Hepatocyte (in vitro differentiated cells): ENCODE measurements around the gene THOC2. TPM values are rescaled to one million over a fixed set of nuclear protein-coding genes. Genes with fewer than 3 reads are reported as not detected.
A peak's percentile ranks its signal among the peaks of the same experiment; 100 is the strongest.
"Not testable (repeated sequence)": the region's sequence is repeated elsewhere in the genome, so short reads cannot be mapped to it uniquely, and the experiment has no call there.

Experiments used
- DNase-seq: peaks from one replicate; pipeline ENCODE4 v3.0.0-alpha.2; 2016; ENCODE audit warnings: low spot score
- H2AFZ ChIP-seq: fragments of 200-600 bp; sonication (generic); 2 replicates; pipeline ENCODE4 v1.6.0; 2016; ENCODE audit warnings: antibody characterized with exemption, mild to moderate bottlenecking
- H3K27ac ChIP-seq: fragments of 200-600 bp; sonication (generic); 2 replicates; pipeline ENCODE4 v1.5.1; 2016; ENCODE audit warnings: mild to moderate bottlenecking
- H3K27me3 ChIP-seq: fragments of 200-600 bp; sonication (generic); 2 replicates; pipeline ENCODE4 v1.6.1; 2016
- H3K36me3 ChIP-seq: fragments of 200-600 bp; sonication (generic); replicated peaks from 2 replicates; pipeline ENCODE4 v1.5.1; 2016; ENCODE audit warnings: low read depth; ENCODE audit not compliant: insufficient read depth
- H3K4me1 ChIP-seq: fragments of 200-600 bp; sonication (generic); 2 replicates; pipeline ENCODE4 v1.5.1; 2016; ENCODE audit warnings: mild to moderate bottlenecking, moderate library complexity; ENCODE audit not compliant: insufficient read depth
- H3K4me2 ChIP-seq: fragments of 200-600 bp; sonication (generic); 2 replicates; pipeline ENCODE4 v1.6.0; 2016
- H3K4me3 ChIP-seq: fragments of 200-600 bp; sonication (generic); 2 replicates; pipeline ENCODE4 v1.5.1; 2016; ENCODE audit warnings: mild to moderate bottlenecking
- H3K79me2 ChIP-seq: fragments of 200-600 bp; sonication (generic); 2 replicates; pipeline ENCODE4 v1.6.0; 2017; ENCODE audit warnings: mild to moderate bottlenecking
- H3K9me2 ChIP-seq: fragments of 200-600 bp; sonication (generic); replicated peaks from 2 replicates; pipeline ENCODE4 v1.6.0; 2017; ENCODE audit warnings: mild to moderate bottlenecking; ENCODE audit not compliant: insufficient read depth
- H3K9me3 ChIP-seq: fragments of 200-600 bp; sonication (generic); 2 replicates; pipeline ENCODE4 v1.5.1; 2016; ENCODE audit warnings: low read depth, mild to moderate bottlenecking
- H4K20me1 ChIP-seq: fragments of 200-600 bp; sonication (generic); 2 replicates; pipeline ENCODE4 v1.6.0; 2016; ENCODE audit warnings: mild to moderate bottlenecking; ENCODE audit not compliant: insufficient read depth, poor library complexity, severe bottlenecking
- CTCF ChIP-seq: fragments of 200-600 bp; sonication (generic); IDR thresholded peaks from 2 replicates; pipeline ENCODE4 v1.5.1; 2016; ENCODE audit warnings: antibody characterized with exemption, mild to moderate bottlenecking; ENCODE audit not compliant: poor library complexity
- EZH2 ChIP-seq: fragments of 200-600 bp; sonication (generic); IDR thresholded peaks from 2 replicates; pipeline ENCODE4 v1.6.1; 2016; ENCODE audit warnings: antibody characterized with exemption, mild to moderate bottlenecking, borderline replicate concordance
- EZH2phosphoT487 ChIP-seq: fragments of 200-600 bp; sonication (generic); IDR thresholded peaks from one replicate; pipeline ENCODE4 v1.6.1; 2018; ENCODE audit warnings: antibody characterized with exemption, mild to moderate bottlenecking, low read depth, moderate library complexity; ENCODE audit not compliant: unreplicated experiment, severe bottlenecking
- WGBS: methylation state at CpG from one replicate; pipeline ENCODE4 v1.1.6; 2016; ENCODE audit warnings: low lambda C conversion rate; ENCODE audit errors: missing lambda C conversion rate; 5-methylcytosine and 5-hydroxymethylcytosine counted together
- polyA plus RNA-seq: library from polyadenylated mRNA; unstranded; fragments of >200 nt; fragmentation: Nextera tagmentation; extraction: Ambion mirVana; gene quantifications from 2 replicates; pipeline ENCODE4 v1.2.1, GENCODE V29; 2016
- total RNA-seq: library from RNA; depleted of rRNA; stranded (reverse); fragments of >200 nt; gene quantifications from 2 replicates; pipeline ENCODE4 v1.2.3, GENCODE V29; 2014

Gene THOC2
- total and polyA plus RNA-seq, 2 experiments from 2014 or later: 66.0 to 95.6 TPM

- H3K4me3 ChIP-seq: peak overlapping the region; percentile 48
- peak; percentile 16 for DNase-seq
- no peaks in the 10 kb centered on the region for H3K9me2 ChIP-seq
- peak overlapping the region; percentile 89 for H3K4me2 ChIP-seq
- peaks cover 25% of the 10 kb centered on the region for H4K20me1 ChIP-seq
- peaks cover 7% of the 10 kb centered on the region for H3K4me1 ChIP-seq
- 43% methylated on average over 16 of the region's 16 CpGs for WGBS
- TF ChIP-seq CTCF: no peak
- TF ChIP-seq EZH2phosphoT487: no peak
- TF ChIP-seq EZH2: no peak
- peak overlapping the region; percentile 94 for H3K27ac ChIP-seq
- H3K79me2 ChIP-seq: peaks cover 56% of the 10 kb centered on the region
- peak overlapping the region; percentile 24 for H2AFZ ChIP-seq
- no peaks in the 10 kb centered on the region for H3K9me3 ChIP-seq
- H3K36me3 ChIP-seq: no peaks in the 10 kb centered on the region
- no peaks in the 10 kb centered on the region for H3K27me3 ChIP-seq
Measured at GRCh38 chrX:123731258-123731986, 1.4 kb downstream of the THOC2 start.

- Histone ChIP-seq H3K27ac (no peak overlapping the region), H3K4me1 (peaks cover 3% of the 10 kb centered on the region), H3K4me3 (no peak overlapping the region), H3K27me3 (no peaks in the 10 kb centered on the region), H3K9me3 (no peaks in the 10 kb centered on the region), H3K36me3 (no peaks in the 10 kb centered on the region), H3K9me2 (no peaks in the 10 kb centered on the region), H3K4me2 (peak overlapping the region; percentile 9), H4K20me1 (peaks cover 25% of the 10 kb centered on the region), H2AFZ (no peak overlapping the region), H3K79me2 (peaks cover 84% of the 10 kb centered on the region)
- TF ChIP-seq CTCF (no peak), EZH2phosphoT487 (no peak)
- DNase-seq: no peak
- 74% methylated on average over 3 of the region's 3 CpGs for WGBS
Measured at GRCh38 chrX:123728554-123728953, 4.3 kb downstream of the THOC2 start.

GRCh38 chrX:123728016-123728415 lies 4.8 kb downstream of the THOC2 start:
- Histone ChIP-seq H3K27me3 (no peaks in the 10 kb centered on the region), H3K4me2 (peak overlapping the region; percentile 9), H3K79me2 (peaks cover 90% of the 10 kb centered on the region), H3K9me3 (no peaks in the 10 kb centered on the region), H3K4me3 (no peak overlapping the region), H3K27ac (no peak overlapping the region), H3K36me3 (no peaks in the 10 kb centered on the region), H3K4me1 (peaks cover 3% of the 10 kb centered on the region), H4K20me1 (peaks cover 29% of the 10 kb centered on the region), H2AFZ (no peak overlapping the region), H3K9me2 (no peaks in the 10 kb centered on the region)
- no peak for TF ChIP-seq EZH2phosphoT487
- TF ChIP-seq CTCF: no peak
- TF ChIP-seq EZH2: no peak
- DNase-seq: no peak
- WGBS: 60% methylated on average over 3 of the region's 3 CpGs

- H3K9me3 ChIP-seq, H2AFZ ChIP-seq, H3K27me3 ChIP-seq, H3K4me1 ChIP-seq, H3K36me3 ChIP-seq, H3K9me2 ChIP-seq, H3K4me2 ChIP-seq, DNase-seq, H3K4me3 ChIP-seq, H3K27ac ChIP-seq: not testable (repeated sequence)
- WGBS: 100% methylated on average over 1 of the region's 1 CpG
- Histone ChIP-seq H3K79me2 (peaks cover 98% of the 10 kb centered on the region), H4K20me1 (peaks cover 25% of the 10 kb centered on the region)
Measured at GRCh38 chrX:123722193-123722592, 10.7 kb downstream of the THOC2 start.
